ENCODE data around the gene STAT3.
A peak's percentile ranks its signal among the peaks of the same experiment; 100 is the strongest.

STAT3 gene

DNA sequence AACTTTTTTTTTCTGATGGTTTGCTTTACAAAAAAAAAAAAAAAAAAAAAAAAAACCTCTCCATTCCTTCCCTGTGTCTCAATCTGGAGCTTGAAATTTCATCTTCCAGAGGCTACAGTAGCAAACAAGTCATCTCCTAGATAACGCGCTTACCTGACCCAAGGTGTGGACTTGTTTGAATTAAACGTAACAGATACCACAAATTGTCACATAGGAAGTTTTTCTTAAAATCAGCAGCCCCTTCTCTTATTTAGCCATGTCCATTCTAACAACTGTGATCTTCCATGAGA lies 114.0 kb downstream of the STAT3 start:
- Histone ChIP-seq H3K9ac (ENCODE audit: insufficient read length) (no peak overlapping the region), H3K9me3 (ENCODE audit: low read depth, low read length) (no peaks in the 10 kb centered on the region), H3K36me3 (ENCODE audit: insufficient read depth, low read length) (no peaks in the 10 kb centered on the region), H3K4me3 (no peak overlapping the region), H3K27ac (no peak overlapping the region)
- DNase-seq (ENCODE audit: low read depth, low spot score) = no peak
- TF ChIP-seq FOXP2 (optimal IDR thresholded peaks at IDR 0.05; ENCODE audit: control extremely low read depth, extremely low read length, insufficient read depth) = no peak
- TF ChIP-seq POLR2AphosphoS5 (IDR thresholded peaks at IDR 0.05; ENCODE audit: borderline replicate concordance, low read depth, low read length) = no peak
- no peak for TF ChIP-seq EZH2 (IDR thresholded peaks at IDR 0.05)

DNA sequence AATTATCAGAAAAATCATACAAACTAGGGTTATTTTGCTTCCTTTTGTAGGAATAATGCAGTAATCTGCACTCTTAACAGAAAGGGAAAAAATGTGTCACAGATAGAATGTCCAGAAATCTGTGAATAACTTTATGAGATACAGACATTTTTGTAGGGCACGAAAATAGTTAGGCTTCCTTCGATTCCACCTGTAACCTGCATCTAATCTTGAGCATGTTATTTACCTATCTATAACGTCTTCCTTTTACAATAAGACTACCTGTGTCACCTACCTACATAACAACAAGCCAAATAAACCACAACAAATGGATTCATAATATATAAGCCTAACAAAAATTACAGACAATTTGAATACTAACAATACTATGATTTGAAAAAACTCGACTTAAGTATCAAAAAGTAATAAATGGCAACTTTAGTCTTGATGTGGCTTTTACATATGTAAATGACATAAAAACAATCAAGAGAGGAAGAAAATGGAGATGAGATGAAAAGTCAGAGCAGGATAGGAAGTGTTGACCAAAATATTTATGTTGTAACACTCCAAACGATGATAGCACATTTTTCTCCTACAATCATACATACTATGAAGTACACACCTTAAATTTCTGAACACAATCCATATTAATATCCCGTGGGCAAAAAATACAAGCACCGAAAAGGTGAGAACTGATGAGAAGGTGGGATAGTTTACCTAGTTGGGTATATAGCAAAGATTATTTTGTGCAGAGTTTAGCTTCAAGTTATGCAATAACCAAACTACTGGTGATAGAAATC lies 114.6 kb downstream of the STAT3 start:
- TF ChIP-seq FOXP2 (optimal IDR thresholded peaks at IDR 0.05; ENCODE audit: control extremely low read depth, extremely low read length, insufficient read depth) (no peak), EZH2 (IDR thresholded peaks at IDR 0.05) (no peak), POLR2AphosphoS5 (IDR thresholded peaks at IDR 0.05; ENCODE audit: borderline replicate concordance, low read depth, low read length) (no peak)
- Histone ChIP-seq H3K27ac (no peak overlapping the region), H3K9me3 (ENCODE audit: low read depth, low read length) (no peaks in the 10 kb centered on the region), H3K36me3 (ENCODE audit: insufficient read depth, low read length) (no peaks in the 10 kb centered on the region), H3K4me3 (no peak overlapping the region), H3K9ac (ENCODE audit: insufficient read length) (no peak overlapping the region)
- no peak for DNase-seq (ENCODE audit: low read depth, low spot score)

GRCh38 chr17:42272162-42272907 lies 115.9 kb downstream of the STAT3 start:
- H3K4me3 ChIP-seq = no peak overlapping the region
- H3K27ac ChIP-seq = no peak overlapping the region
- no peak for DNase-seq (ENCODE audit: low read depth, low spot score)
- H3K9ac ChIP-seq (ENCODE audit: insufficient read length) = no peak overlapping the region
- H3K9me3 ChIP-seq (ENCODE audit: low read depth, low read length) = no peaks in the 10 kb centered on the region
- H3K36me3 ChIP-seq (ENCODE audit: insufficient read depth, low read length) = no peaks in the 10 kb centered on the region
- TF ChIP-seq POLR2AphosphoS5 (IDR thresholded peaks at IDR 0.05; ENCODE audit: borderline replicate concordance, low read depth, low read length) = no peak
- TF ChIP-seq FOXP2 (optimal IDR thresholded peaks at IDR 0.05; ENCODE audit: control extremely low read depth, extremely low read length, insufficient read depth) = no peak
- TF ChIP-seq EZH2 (IDR thresholded peaks at IDR 0.05) = no peak

GRCh38 chr17:42271779-42272035 lies 116.5 kb downstream of the STAT3 start:
- no peak for DNase-seq (ENCODE audit: low read depth, low spot score)
- H3K9ac ChIP-seq (ENCODE audit: insufficient read length) = no peak overlapping the region
- H3K27ac ChIP-seq = no peak overlapping the region
- TF ChIP-seq EZH2 (IDR thresholded peaks at IDR 0.05) (no peak), FOXP2 (optimal IDR thresholded peaks at IDR 0.05; ENCODE audit: control extremely low read depth, extremely low read length, insufficient read depth) (no peak), POLR2AphosphoS5 (IDR thresholded peaks at IDR 0.05; ENCODE audit: borderline replicate concordance, low read depth, low read length) (no peak)
- H3K36me3 ChIP-seq (ENCODE audit: insufficient read depth, low read length) = no peaks in the 10 kb centered on the region
- no peaks in the 10 kb centered on the region for H3K9me3 ChIP-seq (ENCODE audit: low read depth, low read length)
- no peak overlapping the region for H3K4me3 ChIP-seq

- Histone ChIP-seq H3K9ac (ENCODE audit: insufficient read length) (no peak overlapping the region), H3K4me3 (no peak overlapping the region), H3K36me3 (ENCODE audit: insufficient read depth, low read length) (no peaks in the 10 kb centered on the region), H3K27ac (no peak overlapping the region), H3K9me3 (ENCODE audit: low read depth, low read length) (no peaks in the 10 kb centered on the region)
- DNase-seq (ENCODE audit: low read depth, low spot score) = no peak
- TF ChIP-seq EZH2 (IDR thresholded peaks at IDR 0.05) (no peak), FOXP2 (optimal IDR thresholded peaks at IDR 0.05; ENCODE audit: control extremely low read depth, extremely low read length, insufficient read depth) (no peak), POLR2AphosphoS5 (IDR thresholded peaks at IDR 0.05; ENCODE audit: borderline replicate concordance, low read depth, low read length) (no peak)
Observed at GRCh38 chr17:42271006-42271778, 117.0 kb downstream of the STAT3 start.

DNA sequence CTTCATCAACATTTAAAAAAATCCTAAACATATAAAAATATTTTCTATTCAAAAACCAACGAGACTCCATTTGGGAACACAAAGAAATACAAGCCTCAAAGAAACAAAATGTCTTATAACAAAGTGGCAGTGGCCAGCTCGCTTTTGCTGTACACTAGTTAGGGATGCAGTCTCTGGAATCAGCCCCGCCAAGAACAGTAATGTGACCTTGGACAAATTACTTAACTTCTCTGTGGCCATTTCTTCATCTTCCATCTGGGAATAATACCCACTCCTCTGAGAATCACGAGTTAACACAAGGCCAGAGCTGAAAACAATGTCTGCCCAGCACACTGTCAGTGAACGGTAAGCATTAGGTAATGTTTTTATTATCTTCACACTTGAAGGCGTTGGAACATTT lies 117.6 kb downstream of the STAT3 start:
- TF ChIP-seq POLR2AphosphoS5 (IDR thresholded peaks at IDR 0.05; ENCODE audit: borderline replicate concordance, low read depth, low read length) (no peak), EZH2 (IDR thresholded peaks at IDR 0.05) (no peak), FOXP2 (optimal IDR thresholded peaks at IDR 0.05; ENCODE audit: control extremely low read depth, extremely low read length, insufficient read depth) (no peak)
- no peak overlapping the region for H3K27ac ChIP-seq
- H3K4me3 ChIP-seq = no peak overlapping the region
- DNase-seq (ENCODE audit: low read depth, low spot score) = no peak
- no peaks in the 10 kb centered on the region for H3K9me3 ChIP-seq (ENCODE audit: low read depth, low read length)
- H3K36me3 ChIP-seq (ENCODE audit: insufficient read depth, low read length) = no peaks in the 10 kb centered on the region
- H3K9ac ChIP-seq (ENCODE audit: insufficient read length) = no peak overlapping the region

GRCh38 chr17:42270170-42270535 lies 118.1 kb downstream of the STAT3 start:
- DNase-seq (ENCODE audit: low read depth, low spot score) = no peak
- Histone ChIP-seq H3K9ac (ENCODE audit: insufficient read length) (no peak overlapping the region), H3K27ac (no peak overlapping the region), H3K9me3 (ENCODE audit: low read depth, low read length) (no peaks in the 10 kb centered on the region), H3K4me3 (no peak overlapping the region), H3K36me3 (ENCODE audit: insufficient read depth, low read length) (no peaks in the 10 kb centered on the region)
- TF ChIP-seq POLR2AphosphoS5 (IDR thresholded peaks at IDR 0.05; ENCODE audit: borderline replicate concordance, low read depth, low read length) (no peak), EZH2 (IDR thresholded peaks at IDR 0.05) (no peak), FOXP2 (optimal IDR thresholded peaks at IDR 0.05; ENCODE audit: control extremely low read depth, extremely low read length, insufficient read depth) (no peak)

DNA sequence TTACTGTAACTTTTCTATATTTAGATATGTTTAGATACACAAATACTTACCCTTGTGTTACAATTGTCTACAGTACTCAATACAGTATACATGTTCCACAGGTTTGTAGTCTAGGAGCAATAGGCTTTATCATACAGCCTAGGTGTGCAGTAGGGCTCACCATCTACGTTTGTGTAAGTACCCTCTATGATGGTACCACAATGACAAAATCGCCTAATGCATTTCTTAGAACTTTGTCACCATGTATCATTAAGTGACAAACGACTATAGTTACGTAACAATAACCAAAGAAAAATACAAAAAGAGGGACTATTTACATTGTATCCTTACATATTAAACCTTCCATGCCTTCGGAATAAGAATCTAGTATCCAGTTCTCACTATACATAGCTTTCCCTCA lies 120.0 kb downstream of the STAT3 start:
- H3K27ac ChIP-seq = no peak overlapping the region
- no peaks in the 10 kb centered on the region for H3K36me3 ChIP-seq (ENCODE audit: insufficient read depth, low read length)
- no peak for DNase-seq (ENCODE audit: low read depth, low spot score)
- TF ChIP-seq POLR2AphosphoS5 (IDR thresholded peaks at IDR 0.05; ENCODE audit: borderline replicate concordance, low read depth, low read length) = no peak
- no peak for TF ChIP-seq FOXP2 (optimal IDR thresholded peaks at IDR 0.05; ENCODE audit: control extremely low read depth, extremely low read length, insufficient read depth)
- no peak for TF ChIP-seq EZH2 (IDR thresholded peaks at IDR 0.05)
- no peak overlapping the region for H3K4me3 ChIP-seq
- H3K9me3 ChIP-seq (ENCODE audit: low read depth, low read length) = no peaks in the 10 kb centered on the region
- peak overlapping the region; percentile 11 for H3K9ac ChIP-seq (ENCODE audit: insufficient read length)

All from SK-N-MC (cell line).